ENCODE measurements around the gene THAP5.
A peak's percentile ranks its signal among the peaks of the same experiment; 100 is the strongest.

The THAP5 gene, protein sequence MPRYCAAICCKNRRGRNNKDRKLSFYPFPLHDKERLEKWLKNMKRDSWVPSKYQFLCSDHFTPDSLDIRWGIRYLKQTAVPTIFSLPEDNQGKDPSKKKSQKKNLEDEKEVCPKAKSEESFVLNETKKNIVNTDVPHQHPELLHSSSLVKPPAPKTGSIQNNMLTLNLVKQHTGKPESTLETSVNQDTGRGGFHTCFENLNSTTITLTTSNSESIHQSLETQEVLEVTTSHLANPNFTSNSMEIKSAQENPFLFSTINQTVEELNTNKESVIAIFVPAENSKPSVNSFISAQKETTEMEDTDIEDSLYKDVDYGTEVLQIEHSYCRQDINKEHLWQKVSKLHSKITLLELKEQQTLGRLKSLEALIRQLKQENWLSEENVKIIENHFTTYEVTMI

DNA sequence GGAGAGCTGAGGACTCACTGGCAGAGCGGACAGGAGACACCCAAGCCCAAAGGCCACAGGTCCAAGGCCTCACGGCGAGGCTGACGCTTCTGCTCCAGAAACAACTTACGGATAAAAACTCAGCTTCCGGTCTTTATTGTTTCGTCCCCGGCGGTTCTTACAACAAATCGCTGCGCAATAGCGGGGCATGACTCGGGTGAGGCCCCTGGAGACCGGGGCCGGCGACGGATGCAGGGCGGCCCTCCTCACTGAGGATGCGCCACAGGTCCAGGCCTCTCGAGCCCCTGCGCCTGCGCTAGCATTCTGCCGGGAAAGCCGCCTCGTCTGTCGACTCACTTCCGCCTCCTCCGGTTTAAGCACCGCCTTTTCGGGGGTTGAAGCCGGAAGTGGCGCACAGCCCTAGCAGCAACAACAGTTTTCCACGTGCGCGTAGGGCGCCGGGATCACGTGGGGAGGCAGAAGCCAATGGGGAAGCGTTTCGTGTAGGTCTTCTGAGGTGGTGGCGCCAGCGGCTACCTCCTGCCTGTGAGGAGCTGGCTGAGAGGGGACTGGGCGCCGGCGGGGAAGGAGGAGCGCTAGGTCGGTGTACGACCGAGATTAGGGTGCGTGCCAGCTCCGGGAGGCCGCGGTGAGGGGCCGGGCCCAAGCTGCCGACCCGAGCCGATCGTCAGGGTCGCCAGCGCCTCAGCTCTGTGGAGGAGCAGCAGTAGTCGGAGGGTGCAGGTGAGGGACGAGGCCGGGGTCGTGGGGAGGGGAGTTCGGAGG, at the start of gene THAP5, which contains the start of gene DNAJB9:
THAP5 (minus strand) TSS at position 326 of the 765 bp plus-strand sequence; CDS start at position 189, 137 bp downstream.
DNAJB9 (plus strand) TSS at position 494 of the 765 bp plus-strand sequence. CDS start 1,853 bp downstream, outside the sequence.
- DNase-seq (ENCODE audit: low read depth in 2 of 2): peak; percentile 97 to 98

DNA sequence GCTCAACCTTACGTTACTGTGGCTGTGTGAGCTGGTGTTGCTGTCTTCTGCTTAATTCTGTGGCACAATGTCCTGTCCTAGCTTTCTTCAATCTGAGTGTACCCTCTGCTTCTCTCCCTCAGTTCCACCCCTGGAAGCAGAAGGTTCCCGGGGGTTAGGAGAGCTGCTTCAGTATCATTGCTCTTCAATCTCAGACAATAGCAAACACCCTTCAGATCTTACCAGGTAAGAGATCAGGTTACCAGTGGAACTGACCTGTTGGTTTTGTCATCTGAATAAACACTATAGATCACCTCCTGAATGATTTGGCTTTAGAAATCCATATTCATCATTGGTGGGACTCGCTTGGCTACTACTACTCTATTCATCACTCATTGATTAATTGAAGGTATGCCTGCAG, 48.5 kb upstream of the THAP5 start:
- DNase-seq (ENCODE audit: low read depth in 2 of 2): no peak

DNA sequence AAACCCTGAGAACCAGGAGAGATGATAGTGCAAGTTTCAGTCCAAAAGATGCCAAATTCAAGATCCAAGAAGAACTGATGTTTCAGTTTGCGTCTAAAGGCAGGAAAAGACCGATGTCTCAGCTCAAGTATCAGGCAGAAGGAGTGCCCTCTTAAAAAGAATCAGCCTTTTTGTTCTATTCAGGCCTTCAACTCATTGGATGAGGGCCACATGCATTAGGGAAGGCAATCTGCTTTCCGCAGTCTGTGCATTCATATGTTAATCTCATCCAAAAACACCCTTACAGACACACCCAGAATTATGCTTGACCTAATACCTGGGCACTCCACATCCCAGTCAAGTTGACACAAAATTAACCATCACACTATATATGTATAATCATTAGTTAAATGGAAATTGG, 45.4 kb upstream of the THAP5 start:
- no peak for DNase-seq (ENCODE audit: low read depth in 2 of 2)

DNA sequence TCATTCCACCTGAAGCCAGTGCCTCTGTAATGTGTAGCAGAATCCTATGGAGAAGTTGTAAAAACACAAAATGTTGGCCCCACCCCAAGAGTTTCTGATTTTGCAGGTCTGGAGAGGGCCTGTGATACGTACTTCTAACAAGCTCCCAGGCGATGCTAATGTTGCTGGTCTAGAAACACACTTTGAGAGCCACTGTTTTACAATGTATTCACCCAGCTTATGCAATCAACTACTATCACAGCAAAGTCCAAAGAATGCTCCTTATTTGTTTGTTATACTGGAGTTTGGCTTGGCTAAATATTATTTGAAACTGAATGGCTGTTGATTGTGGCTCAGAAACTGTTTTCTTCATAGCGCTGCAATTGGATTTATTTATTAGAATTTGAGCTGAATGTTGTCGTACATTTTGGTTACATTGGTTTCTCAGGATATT, 44.5 kb upstream of the THAP5 start:
- DNase-seq (ENCODE audit: low read depth in 2 of 2): no peak

DNA sequence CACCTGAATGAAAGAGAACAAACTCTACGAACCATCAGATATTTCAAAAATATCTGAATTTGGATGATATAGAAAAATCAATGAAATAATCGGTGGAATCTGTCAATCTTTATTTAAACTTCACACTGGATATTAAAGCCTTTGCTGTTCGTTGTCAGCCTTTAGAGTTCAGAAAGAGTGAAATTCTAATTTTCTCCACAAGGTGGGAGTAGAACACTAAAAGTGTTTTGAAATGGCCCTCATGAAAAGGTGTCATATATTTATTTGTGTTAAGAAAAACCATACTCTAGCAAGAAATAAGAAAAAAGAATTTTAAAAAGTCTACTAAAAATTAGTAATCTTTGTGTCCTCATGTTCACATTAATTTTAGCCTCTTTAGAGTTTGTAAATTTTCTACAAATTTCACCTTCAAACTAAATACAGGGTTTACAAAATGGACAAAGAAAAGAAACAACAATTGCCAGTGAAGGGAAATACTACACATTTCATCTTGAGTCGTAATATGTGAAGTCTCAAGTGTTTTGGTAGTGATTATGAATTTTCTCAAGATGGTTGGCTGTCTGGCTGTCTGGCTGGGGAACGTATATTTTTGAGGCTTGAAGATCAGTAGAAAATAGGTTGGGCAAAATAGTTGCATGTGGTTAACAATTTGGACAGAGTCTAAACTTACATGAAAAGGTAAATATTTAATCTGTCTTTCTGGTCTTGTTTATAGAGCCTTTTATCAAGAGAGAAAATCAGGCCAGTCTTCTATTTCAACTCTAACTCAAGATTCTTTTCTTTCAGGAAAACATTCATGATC, 43.8 kb upstream of the THAP5 start:
- DNase-seq (ENCODE audit: low read depth in 2 of 2): no peak

DNA sequence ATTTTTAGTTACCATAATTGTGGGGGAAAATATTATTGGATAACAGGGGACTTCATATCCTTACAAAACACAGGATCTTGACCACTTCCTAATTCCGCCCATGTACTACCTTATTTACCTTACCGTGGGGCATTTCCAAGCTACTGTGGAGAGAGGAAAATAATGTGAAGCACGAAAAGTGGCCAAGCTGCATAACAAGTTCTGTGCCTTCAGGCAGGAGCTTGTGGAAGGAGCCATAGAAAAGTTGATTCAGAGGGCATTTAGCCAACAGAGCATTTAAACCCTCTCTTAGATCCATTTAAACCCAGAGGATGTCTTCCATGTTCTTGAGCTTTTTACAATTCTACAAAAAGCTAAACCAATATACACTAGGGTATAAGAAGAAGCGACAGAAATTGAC, 41.8 kb upstream of the THAP5 start:
- no peak for DNase-seq (ENCODE audit: low read depth in 2 of 2)

DNA sequence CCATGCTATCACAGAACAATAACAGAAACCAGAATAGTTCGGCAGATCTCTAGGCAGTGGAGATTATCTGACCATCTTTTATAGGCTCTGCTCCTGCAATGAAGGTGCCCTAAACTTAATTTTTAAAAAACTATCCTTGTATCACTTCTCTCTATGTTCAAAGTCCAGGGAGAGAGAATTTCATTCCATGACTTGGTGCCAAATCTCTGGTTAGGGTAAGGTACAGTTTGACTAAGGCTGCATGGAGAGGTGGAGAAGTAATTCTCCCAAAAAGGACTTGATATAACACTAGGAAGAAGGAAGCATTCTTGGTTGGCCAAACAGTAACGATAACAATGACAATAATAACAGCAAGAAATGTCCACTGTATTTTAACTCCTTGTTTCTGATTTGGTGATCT, 40.1 kb upstream of the THAP5 start:
- no peak for DNase-seq (ENCODE audit: low read depth in 2 of 2)

DNA sequence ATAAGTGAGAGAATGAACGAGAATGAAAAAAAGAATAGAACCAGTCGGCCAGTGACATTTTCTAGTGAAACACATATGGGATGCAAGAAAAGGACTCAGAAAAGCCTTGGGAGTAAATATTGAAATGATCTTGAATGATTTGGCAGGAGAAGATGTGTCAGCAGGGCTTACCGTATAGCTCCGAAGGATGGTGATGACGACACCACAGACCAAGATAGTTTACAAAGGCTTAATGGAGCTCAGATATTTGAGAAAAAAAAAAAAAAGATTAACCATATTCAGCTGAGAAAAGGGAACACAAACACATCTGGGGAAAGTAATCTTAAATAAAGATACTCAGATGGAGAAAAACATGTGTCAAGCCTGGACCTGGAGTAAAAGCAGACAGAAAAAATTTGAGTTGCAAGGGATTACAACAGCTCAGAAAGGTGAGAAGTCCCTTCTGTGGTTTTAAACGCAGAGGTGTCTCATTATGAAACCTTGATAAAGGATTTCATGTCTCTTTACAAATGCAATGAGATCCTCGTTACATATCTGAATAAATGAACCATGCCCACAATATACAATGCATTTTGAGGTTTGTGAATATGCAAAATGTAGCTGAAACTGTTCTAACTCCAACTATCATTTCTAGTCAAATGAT, 36.2 kb upstream of the THAP5 start:
- DNase-seq (ENCODE audit: low read depth in 2 of 2): no peak

DNA sequence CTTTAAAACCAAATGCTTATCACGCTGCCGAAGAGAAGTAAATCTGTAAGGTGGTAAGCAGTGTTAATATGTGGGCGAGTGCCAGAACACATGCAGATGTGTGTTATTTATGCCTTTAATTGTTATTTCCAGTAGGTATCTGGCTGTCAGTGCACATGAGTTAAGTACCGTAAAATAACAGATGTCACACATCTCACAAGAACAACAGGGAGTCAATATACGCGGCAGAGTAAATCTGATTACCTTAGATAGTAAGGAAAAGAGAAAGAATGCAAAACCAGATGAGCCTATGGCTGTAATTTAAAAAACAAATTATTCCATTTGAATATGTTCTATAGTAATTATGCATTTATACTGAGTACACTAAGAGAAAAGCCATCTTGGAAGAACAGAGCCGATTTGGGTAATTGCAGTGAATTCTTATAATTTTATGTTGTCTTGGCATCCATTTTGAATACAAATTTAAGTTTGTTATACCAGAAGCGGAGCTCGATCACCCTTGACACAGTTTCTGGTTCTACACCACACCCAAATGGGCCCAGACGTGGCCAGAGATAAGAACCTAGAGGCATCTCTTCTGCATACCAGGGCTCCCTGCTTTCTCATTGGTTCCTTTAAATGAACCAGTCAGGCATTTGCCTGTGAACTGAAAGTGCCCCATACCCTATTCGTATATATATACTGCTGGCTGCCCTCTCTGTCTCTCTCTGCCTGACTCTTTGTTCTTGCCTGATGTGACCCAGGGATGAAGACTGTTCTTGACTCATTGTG, 35.0 kb upstream of the THAP5 start:
- no peak for DNase-seq (ENCODE audit: low read depth in 2 of 2)

DNA sequence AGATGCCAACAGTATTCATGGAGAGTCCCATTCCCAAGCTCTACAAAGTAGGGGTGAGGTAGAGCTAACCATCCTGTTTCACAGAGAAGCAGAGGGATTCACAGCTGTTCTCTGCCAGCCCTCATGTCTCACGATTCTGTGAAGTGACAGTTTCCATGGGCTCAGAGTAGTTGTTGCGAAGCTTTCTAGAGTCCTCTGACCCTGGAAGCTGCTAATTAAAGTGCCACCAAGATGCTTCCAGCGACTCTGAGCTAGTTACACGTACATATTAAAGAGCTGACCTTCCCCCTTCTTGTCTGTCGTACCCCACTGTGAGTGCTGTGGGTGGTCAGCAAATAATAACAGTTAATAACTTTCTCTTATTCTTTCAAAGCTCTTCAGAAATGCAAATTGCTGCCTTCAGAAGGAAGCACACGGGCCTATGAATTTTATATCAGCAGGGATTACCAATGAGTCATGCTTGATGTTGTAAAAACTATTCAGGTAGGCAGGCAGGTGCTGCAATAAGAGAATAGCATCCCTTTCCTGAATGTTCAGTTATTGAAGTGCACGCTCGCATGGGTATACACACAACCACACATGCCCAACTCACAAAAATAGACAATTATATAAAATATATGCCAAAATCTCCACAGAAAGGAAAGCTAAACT, 34.3 kb upstream of the THAP5 start:
- DNase-seq (ENCODE audit: low read depth in 2 of 2): no peak

DNA sequence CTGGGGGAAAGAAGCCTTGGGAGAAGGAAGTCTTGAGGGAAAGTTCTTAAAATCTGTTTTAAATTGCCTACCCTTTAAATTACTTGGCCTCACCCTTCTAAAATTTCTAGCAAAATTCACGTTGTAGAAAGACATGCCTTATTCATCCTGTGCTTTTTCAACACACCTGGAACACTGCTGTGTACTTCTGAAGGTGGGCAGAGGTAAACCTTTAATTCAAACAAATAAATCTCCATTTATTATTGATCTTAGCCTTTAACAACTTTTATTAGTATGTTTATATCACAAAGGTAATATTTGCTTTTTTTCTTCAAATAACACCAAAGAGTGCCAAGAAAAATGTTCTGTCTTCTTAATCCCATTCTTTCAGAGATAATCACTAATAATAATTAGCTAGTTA, 30.9 kb upstream of the THAP5 start:
- no peak for DNase-seq (ENCODE audit: low read depth in 2 of 2)

DNA sequence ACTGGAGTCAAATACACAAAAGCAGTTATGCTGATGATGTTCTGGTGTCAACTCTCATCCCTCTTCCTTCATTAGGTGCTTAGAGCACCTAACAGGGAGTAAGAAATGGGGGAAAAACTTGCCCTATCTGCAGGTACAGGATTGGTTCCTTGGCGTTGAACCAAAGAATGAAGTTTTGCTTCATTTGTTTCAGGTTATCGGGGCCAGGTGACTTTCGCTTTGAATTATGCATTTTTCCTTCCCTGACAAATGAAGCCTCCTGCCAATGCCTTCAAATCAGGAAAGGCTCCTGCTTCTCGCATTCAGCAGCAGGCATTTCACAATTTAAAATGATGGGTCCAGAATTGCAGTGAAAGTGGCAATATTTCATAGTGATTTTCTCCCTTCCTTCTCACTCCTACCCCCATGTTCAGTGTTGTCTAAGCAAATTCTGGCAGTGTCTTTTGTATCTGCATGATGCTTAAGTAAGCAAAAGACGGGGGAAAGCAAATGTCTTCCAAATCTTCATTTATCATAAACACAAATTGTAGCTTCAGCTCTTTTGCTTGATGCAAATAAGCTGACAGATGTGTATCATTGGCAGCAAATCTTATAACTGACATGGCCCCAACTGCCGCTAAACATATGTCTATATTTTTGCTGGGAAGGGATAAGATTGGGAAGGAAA, 29.5 kb upstream of the THAP5 start:
- DNase-seq (ENCODE audit: low read depth in 2 of 2): no peak

DNA sequence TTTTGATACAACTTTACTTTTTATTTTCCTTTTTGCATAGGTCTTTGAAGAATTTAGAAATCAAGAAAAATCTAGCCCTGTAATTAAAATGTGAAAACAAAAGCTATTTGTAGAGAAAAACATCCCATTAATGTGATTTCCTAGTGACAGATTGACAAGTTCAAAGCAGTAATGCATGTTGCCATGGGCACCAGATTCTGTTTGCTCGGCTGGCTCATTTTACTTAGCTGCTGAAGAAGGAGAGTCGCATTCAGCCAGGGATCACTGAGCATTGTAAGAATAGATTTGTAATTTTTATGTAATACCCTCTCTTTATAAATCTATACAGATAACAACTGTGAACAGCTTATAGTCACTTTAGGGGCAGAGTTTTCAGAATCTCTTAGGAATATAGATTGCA, 28.6 kb upstream of the THAP5 start:
- DNase-seq (ENCODE audit: low read depth in 2 of 2): no peak

DNA sequence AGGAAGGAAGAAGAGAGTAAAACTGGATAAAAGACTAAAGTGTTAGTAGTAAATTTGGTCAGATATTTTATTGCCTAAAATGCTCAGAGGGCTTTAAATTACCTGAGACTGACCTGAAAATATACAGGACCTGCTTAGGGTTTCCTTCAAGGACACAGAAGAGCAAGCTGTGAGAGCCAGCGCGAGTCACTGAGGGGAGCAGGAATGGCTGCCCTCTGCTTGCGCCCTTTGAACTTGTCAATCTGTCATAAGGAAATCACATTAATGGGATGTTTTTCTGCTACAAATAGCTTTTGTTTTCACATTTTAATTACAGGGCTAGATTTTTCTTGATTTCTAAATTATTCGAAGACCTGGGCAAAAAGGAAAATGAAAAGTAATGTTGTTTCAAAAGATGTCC, 27.1 kb upstream of the THAP5 start:
- no peak for DNase-seq (ENCODE audit: low read depth in 2 of 2)

DNA sequence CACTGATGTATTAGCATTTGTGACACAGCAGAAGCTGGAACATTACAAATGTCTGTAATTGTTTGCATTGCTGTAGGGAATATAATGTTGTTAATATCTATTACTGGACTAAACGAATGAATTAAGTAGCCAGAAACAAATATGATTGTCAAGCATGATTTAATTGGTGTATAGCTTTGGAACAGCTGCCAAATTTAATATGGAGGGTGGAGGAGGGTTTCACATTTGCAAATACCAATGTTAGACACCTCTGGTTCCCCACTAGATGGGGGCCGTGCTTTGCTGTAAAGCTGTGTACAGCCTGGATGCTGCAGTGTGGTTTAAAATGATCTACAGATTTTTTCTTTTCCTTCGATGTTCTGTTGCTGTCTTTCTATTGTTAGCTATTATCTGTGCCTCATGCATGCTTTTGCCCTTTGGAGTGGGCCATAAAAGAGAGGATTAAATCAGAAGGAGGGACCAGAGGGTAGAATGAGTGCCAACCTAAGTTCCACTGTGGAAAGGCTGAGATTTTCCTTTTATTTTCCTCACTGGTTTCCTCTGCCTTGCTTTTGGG, 23.2 kb upstream of the THAP5 start:
- no peak for DNase-seq (ENCODE audit: low read depth in 2 of 2)

DNA sequence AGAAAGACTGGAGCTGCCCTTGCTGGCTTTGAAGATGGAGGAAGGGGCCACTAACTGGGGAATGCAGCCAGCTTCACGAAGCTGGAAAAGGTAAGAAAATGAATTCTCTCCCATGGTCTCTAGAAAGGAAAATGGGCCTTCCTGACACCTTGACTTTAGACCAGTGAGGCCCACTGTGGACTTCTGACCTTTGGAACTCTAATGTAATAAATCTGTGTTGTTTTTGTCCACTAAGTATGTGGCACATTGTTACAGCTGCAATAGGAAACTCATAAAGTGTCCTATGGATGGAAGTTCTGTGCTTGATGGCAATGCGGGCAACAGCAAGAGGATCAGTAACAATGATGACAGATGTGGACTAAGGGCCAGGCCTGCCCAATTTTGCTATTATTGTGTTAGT, 21.1 kb upstream of the THAP5 start:
- DNase-seq (ENCODE audit: low read depth in 2 of 2): no peak

DNA sequence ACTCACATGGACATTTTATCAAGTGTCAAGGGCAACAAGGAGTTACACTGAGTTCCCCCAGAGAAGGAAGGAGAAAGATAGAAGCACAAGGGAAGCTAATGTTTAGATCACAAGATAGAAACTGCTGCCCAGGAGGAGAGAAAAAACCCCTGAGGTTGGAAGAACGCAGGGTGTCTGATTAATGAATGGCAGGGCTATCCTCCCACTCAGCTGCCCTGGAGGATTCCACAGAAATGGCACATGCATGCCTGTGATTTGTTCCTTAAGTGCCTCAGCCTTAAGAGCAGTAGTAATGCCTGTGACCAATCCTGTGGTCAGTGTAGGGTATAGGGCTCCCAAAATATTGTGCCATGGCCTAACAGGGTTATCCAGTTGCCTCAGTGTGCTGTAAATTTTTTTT, 20.4 kb upstream of the THAP5 start:
- no peak for DNase-seq (ENCODE audit: low read depth in 2 of 2)

DNA sequence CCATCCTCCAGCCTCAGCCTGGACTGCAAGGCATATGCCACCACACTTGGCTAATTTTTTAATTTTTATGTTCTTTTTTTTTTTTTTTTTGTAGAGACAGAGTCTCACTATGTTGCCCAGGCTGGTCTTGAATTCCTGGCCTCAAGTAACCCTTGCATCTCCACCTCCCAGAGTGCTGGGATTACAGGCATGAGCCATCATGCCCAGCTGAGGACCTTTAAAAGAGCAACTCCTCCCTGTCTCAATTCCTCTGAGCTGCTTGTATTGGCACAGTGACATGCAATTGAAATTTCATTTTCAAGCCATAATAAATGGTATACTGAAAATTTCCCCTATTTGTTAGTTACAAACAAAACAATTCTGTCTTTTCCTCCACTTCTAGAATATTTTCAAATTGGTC, 19.7 kb upstream of the THAP5 start:
- DNase-seq (ENCODE audit: low read depth in 2 of 2): no peak

DNA sequence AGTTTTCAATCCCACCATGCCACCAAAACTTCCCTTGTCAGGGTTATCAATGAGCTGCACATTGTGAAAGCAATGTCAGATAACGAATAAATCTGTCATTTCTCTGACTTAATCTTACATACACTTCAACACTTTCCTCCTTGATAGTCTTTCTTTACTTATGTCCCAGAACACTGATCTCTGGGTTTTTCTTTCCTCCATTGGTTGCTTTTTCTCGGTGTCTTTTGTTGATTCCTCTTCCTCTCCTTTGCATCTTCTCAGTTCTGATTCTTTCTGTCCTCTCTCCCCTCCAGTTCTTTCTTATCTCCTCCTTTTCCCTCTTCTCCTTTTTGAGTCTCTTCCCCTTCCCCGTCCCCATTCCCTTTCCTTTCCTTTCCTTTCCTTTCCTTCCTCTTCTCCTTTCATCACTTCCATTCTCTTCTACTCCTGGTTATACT, 16.8 kb upstream of the THAP5 start:
- DNase-seq (ENCODE audit: low read depth in 2 of 2): no peak
